SU-DHL-6 (cell line): ENCODE data around the gene EMP3.
"Not testable (repeated sequence)": the region's sequence is repeated elsewhere in the genome, so short reads cannot be mapped to it uniquely, and the experiment has no call there.

Source experiments
- H2AFZ ChIP-seq: fragments of 200-600 bp; sonication (generic); 2 replicates; pipeline ENCODE4 v1.6.1; 2014; ENCODE audit warnings: low read depth, mild to moderate bottlenecking, moderate library complexity, mixed read lengths, antibody characterized with exemption, low read length; ENCODE audit not compliant: severe bottlenecking
- H3F3A ChIP-seq: fragments of 200-600 bp; shearing (Covaris generic); 2 replicates; pipeline ENCODE4 v1.6.0; 2016; ENCODE audit warnings: antibody characterized with exemption, mild to moderate bottlenecking; ENCODE audit not compliant: insufficient read depth
- H3K27ac ChIP-seq: fragments of 200-600 bp; sonication (generic); 2 replicates; pipeline ENCODE4 v1.5.1; 2016; ENCODE audit warnings: low read depth, mild to moderate bottlenecking, low read length, moderate library complexity, mixed read lengths
- H3K27me3 ChIP-seq: fragments of 200-600 bp; sonication (generic), shearing (Covaris generic); 2 replicates; pipeline ENCODE4 v1.6.0; 2014; ENCODE audit warnings: mild to moderate bottlenecking, low read length
- H3K36me3 ChIP-seq: fragments of 200-600 bp; sonication (generic); 2 replicates; pipeline ENCODE4 v1.6.1; 2014; ENCODE audit warnings: mild to moderate bottlenecking, low read length, mixed read lengths
- H3K4me2 ChIP-seq: fragments of 300-600, 200-600 bp; shearing (Covaris generic), sonication (generic); 2 replicates; pipeline ENCODE4 v1.6.0; 2014; ENCODE audit warnings: low read length, low read depth, mild to moderate bottlenecking; ENCODE audit not compliant: poor library complexity, severe bottlenecking
- H3K4me3 ChIP-seq: fragments of 200-600 bp; sonication (generic); 2 replicates; pipeline ENCODE4 v1.5.1; 2014; ENCODE audit warnings: antibody characterized with exemption, low read length, mild to moderate bottlenecking, mixed read lengths; ENCODE audit not compliant: insufficient read depth, poor library complexity, severe bottlenecking
- H3K79me2 ChIP-seq: fragments of 200-600 bp; sonication (generic); 2 replicates; pipeline ENCODE4 v1.6.1; 2014; ENCODE audit warnings: mild to moderate bottlenecking, low read length, moderate library complexity; ENCODE audit not compliant: insufficient read depth
- H3K9ac ChIP-seq: fragments of 200-600 bp; sonication (generic); 2 replicates; pipeline ENCODE4 v1.7.0; 2014; ENCODE audit warnings: mild to moderate bottlenecking, low read length
- H3K9me2 ChIP-seq: fragments of 200-600 bp; sonication (generic); replicated peaks from 2 replicates; pipeline ENCODE4 v1.6.1; 2014; ENCODE audit warnings: low read length; ENCODE audit not compliant: insufficient read depth
- H3K9me3 ChIP-seq: fragments of 200-600 bp; sonication (generic); 2 replicates; pipeline ENCODE4 v1.6.1; 2014; ENCODE audit warnings: low read length, mixed read lengths; ENCODE audit not compliant: insufficient read depth
- H4K20me1 ChIP-seq: fragments of 200-600 bp; sonication (generic); 2 replicates; pipeline ENCODE4 v1.6.1; 2014; ENCODE audit warnings: low read depth, mild to moderate bottlenecking, antibody characterized with exemption, low read length, moderate library complexity, mixed read lengths
- EZH2phosphoT487 ChIP-seq: fragments of 200-600 bp; sonication (generic), shearing (Covaris generic); conservative IDR thresholded peaks from 2 replicates; pipeline ENCODE4 v1.6.1; 2018; ENCODE audit warnings: mild to moderate bottlenecking, antibody characterized with exemption, low read length, moderate library complexity, mixed read lengths
- TF ChIP-seq, protein P1 (sequence below): fragments of 200-600 bp; sonication (generic); IDR thresholded peaks from one replicate; pipeline ENCODE4 v1.5.1; 2017; ENCODE audit warnings: antibody characterized with exemption, mild to moderate bottlenecking, low read length, moderate library complexity; ENCODE audit not compliant: insufficient read depth, poor library complexity, severe bottlenecking

EMP3 gene

DNA sequence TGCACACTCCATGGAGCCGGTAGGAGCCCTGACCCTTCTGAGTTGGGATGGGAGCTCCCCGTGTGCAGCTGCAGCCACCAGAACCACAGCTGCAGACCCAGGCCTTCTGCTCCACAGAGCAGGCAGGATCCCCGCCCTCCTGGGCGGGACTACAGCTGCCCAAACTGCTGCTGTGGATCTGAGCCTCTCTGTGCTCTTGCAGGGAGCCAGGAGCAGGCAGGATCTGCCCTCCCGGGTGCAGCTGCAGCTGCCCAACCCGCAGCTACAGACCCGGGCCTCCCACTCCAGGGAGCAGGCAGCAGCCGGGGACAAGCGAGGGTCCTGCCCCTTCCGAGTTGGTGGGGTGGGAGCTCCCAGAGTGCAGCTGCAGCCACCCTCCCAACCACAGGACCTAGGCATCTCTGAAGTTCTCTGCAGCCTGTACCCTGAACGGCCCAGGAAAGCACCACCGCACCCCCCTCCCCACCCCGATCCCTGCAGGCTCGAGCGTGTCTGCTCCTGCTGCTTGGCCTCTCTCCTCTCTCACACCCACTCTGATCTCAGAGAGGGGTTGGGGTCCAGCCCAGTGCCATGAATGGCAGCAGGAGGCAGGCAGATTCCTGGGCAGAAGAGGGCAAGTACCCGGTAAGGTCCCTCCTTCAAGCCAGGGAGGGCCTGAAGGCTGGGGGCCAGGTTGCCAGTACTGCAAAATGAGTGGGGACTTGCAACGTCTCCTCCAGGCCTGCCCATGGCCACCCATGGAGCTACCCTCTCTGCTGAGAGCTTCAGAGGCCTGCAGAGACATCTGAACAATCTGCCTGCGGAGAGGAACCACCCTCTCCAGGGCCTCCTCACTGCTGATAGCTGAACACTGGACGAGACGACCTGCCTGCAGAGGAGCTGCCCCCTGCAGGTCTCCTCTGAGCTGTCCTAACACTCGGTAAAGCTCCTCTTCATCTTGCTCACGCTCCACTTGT is 16.4 kb upstream of the EMP3 start:
- H3K27ac ChIP-seq = no peak overlapping the region
- H3K4me3 ChIP-seq = no peak overlapping the region
- no peaks in the 10 kb centered on the region for H3F3A ChIP-seq
- H3K9me2 ChIP-seq = no peaks in the 10 kb centered on the region
- H3K36me3 ChIP-seq = no peaks in the 10 kb centered on the region
- no peak for TF ChIP-seq EZH2phosphoT487
- TF ChIP-seq, protein P1, sequence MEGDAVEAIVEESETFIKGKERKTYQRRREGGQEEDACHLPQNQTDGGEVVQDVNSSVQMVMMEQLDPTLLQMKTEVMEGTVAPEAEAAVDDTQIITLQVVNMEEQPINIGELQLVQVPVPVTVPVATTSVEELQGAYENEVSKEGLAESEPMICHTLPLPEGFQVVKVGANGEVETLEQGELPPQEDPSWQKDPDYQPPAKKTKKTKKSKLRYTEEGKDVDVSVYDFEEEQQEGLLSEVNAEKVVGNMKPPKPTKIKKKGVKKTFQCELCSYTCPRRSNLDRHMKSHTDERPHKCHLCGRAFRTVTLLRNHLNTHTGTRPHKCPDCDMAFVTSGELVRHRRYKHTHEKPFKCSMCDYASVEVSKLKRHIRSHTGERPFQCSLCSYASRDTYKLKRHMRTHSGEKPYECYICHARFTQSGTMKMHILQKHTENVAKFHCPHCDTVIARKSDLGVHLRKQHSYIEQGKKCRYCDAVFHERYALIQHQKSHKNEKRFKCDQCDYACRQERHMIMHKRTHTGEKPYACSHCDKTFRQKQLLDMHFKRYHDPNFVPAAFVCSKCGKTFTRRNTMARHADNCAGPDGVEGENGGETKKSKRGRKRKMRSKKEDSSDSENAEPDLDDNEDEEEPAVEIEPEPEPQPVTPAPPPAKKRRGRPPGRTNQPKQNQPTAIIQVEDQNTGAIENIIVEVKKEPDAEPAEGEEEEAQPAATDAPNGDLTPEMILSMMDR = no peak
- no peaks in the 10 kb centered on the region for H3K9me3 ChIP-seq
- H2AFZ ChIP-seq = no peak overlapping the region
- H3K4me2 ChIP-seq = no peak overlapping the region
- H3K79me2 ChIP-seq = no peaks in the 10 kb centered on the region
- H4K20me1 ChIP-seq = no peaks in the 10 kb centered on the region
- H3K9ac ChIP-seq = no peak overlapping the region
- no peaks in the 10 kb centered on the region for H3K27me3 ChIP-seq

GRCh38 chr19:48309731-48310130 is 15.6 kb upstream of the EMP3 start:
- not testable (repeated sequence) for H3K9ac ChIP-seq, H3K27me3 ChIP-seq, H4K20me1 ChIP-seq, H3K36me3 ChIP-seq, H2AFZ ChIP-seq, H3F3A ChIP-seq, H3K4me3 ChIP-seq, H3K9me2 ChIP-seq, H3K27ac ChIP-seq, H3K79me2 ChIP-seq, H3K9me3 ChIP-seq, H3K4me2 ChIP-seq

DNA sequence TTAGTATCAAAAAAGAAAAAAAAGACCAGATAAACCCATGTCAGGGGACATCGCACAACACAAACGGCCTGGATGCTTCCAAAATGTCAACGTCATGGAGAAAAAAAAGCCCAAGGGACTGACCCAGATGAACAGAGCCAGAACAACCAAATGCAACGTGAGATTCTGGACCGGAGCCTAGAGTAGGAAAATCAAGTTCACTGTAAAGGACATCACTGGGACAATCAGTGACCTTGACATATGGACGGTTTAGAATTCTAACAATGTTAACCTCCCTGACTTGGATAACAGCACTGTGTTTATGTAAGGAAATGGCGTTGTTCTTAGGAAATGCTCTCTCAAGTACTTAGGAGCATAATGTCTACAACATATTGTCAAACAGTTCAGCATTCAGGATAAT is 15.1 kb upstream of the EMP3 start:
- Histone ChIP-seq H3K27ac (no peak overlapping the region), H3K9me3 (no peaks in the 10 kb centered on the region), H2AFZ (no peak overlapping the region), H3K9ac (no peak overlapping the region), H3K4me2 (no peak overlapping the region), H3K79me2 (no peaks in the 10 kb centered on the region), H3F3A (no peaks in the 10 kb centered on the region), H4K20me1 (no peaks in the 10 kb centered on the region), H3K27me3 (no peaks in the 10 kb centered on the region), H3K9me2 (no peaks in the 10 kb centered on the region), H3K4me3 (no peak overlapping the region), H3K36me3 (no peaks in the 10 kb centered on the region)
- TF ChIP-seq EZH2phosphoT487 = no peak

GRCh38 chr19:48311384-48311783 is 14.0 kb upstream of the EMP3 start:
- no peak overlapping the region for H2AFZ ChIP-seq
- no peaks in the 10 kb centered on the region for H3K9me2 ChIP-seq
- H3K27me3 ChIP-seq = no peaks in the 10 kb centered on the region
- no peaks in the 10 kb centered on the region for H3K9me3 ChIP-seq
- no peak overlapping the region for H3K9ac ChIP-seq
- H3K79me2 ChIP-seq = no peaks in the 10 kb centered on the region
- no peak overlapping the region for H3K4me2 ChIP-seq
- H3K4me3 ChIP-seq = no peak overlapping the region
- no peaks in the 10 kb centered on the region for H3F3A ChIP-seq
- H3K36me3 ChIP-seq = no peaks in the 10 kb centered on the region
- no peak overlapping the region for H3K27ac ChIP-seq
- TF ChIP-seq, protein P1 = no peak
- no peak for TF ChIP-seq EZH2phosphoT487
- H4K20me1 ChIP-seq = no peaks in the 10 kb centered on the region
